Activated CD4-positive, alpha-beta memory T cell treated with anti-CD3 and anti-CD28 coated beads, Interleukin-2, amount 10 ng/mL, durations not matched to agents 7 days and 5 days (primary cell): ENCODE measurements around the gene PID1. TPM values are rescaled to one million over a fixed set of nuclear protein-coding genes. Genes with fewer than 3 reads are reported as not detected.

Source experiments
- CTCF ChIA-PET: fragments of 350-600 bp; sonication (Branson Sonifier 250); formaldehyde crosslinking; loops from one replicate; lab custom pipeline; 2021; ENCODE audit warnings: antibody characterized with exemption, inconsistent platforms; lab: Charles Lee
- POLR2A ChIA-PET: fragments of 350-600 bp; sonication (Branson Sonifier 250); formaldehyde crosslinking; loops from one replicate; lab custom pipeline; 2021; ENCODE audit warnings: antibody characterized with exemption; lab: Charles Lee
- DNase-seq: peaks from one replicate; pipeline ENCODE4 v3.0.0-alpha.2; 2020
- H3K27ac Mint-ChIP-seq: one replicate; pipeline ENCODE4 v1.8.0; 2021; ENCODE audit warnings: mild to moderate bottlenecking, mixed read lengths
- H3K27me3 Mint-ChIP-seq: one replicate; pipeline ENCODE4 v1.8.0; 2021; ENCODE audit warnings: mixed read lengths
- H3K36me3 Mint-ChIP-seq: one replicate; pipeline ENCODE4 v1.8.0; 2021; ENCODE audit warnings: low read depth, mixed read lengths
- H3K4me1 Mint-ChIP-seq: one replicate; pipeline ENCODE4 v1.8.0; 2021; ENCODE audit warnings: mixed read lengths
- H3K4me3 Mint-ChIP-seq: one replicate; pipeline ENCODE4 v1.8.0; 2021; ENCODE audit warnings: mild to moderate bottlenecking, mixed read lengths
- H3K9me3 Mint-ChIP-seq: one replicate; pipeline ENCODE4 v1.8.0; 2021; ENCODE audit warnings: mixed read lengths
- total RNA-seq, 2 experiments: library from RNA; stranded (reverse); gene quantifications; one replicate each; pipeline ENCODE4 v1.2.3, GENCODE V29; 2021

The PID1 gene
- total RNA-seq, 2 experiments from 2014 or later = not detected

DNA sequence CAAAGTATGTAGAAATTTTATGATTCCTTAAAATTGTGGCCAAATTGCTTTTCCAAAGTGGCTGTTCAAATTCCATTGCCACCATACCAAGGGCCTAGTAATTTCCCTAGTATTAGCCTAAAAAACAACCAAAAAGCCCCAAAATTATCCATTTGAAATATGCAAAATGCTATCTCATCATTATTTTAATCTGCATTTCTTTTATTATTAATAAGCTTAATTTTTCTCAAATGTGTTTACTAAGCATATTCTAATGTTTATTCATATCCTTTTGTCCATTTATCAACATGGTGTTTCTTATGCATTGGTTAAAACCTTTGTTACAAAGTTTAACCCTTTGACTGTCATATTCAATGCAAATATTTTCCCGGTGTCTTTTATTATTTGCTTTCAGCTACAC lies 48.0 kb downstream of the PID1 start:
- ChIA-PET POLR2A (no interaction called here), CTCF (interaction anchor here (0.6 kb wide), 1 partner anchor 50 kb away, joined by 3 read pairs; no protein-coding TSS in a partner anchor)
- Mint-ChIP-seq H3K4me1 (no peaks in the 10 kb centered on the region), H3K36me3 (no peaks in the 10 kb centered on the region), H3K9me3 (peaks cover 7% of the 10 kb centered on the region), H3K27me3 (no peaks in the 10 kb centered on the region), H3K27ac (no peak overlapping the region), H3K4me3 (no peak overlapping the region)
- no peak for DNase-seq

DNA sequence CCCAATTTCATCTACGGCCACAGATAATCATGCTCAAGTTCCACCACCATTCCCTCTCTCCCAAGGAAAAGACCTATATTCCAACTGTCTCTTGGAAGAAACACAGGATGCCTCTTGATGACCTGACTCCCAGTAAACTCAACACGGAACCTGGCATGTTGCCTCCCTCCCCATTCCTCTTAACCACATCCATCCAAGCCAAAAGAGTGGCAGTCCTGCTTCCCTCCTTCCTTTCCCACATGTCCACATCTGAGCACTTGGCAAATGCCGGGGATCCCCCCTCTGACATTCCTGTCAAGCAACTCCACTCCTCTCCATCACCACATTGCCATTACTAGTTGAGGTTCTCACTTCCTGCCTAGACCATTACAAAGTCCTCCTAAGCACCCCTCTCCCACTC lies 49.4 kb downstream of the PID1 start:
- ChIA-PET POLR2A (no interaction called here), CTCF (no interaction called here)
- Mint-ChIP-seq H3K36me3 (no peaks in the 10 kb centered on the region), H3K27me3 (no peaks in the 10 kb centered on the region), H3K4me3 (no peak overlapping the region), H3K9me3 (peaks cover 7% of the 10 kb centered on the region), H3K4me1 (no peaks in the 10 kb centered on the region), H3K27ac (no peak overlapping the region)
- DNase-seq = no peak

DNA sequence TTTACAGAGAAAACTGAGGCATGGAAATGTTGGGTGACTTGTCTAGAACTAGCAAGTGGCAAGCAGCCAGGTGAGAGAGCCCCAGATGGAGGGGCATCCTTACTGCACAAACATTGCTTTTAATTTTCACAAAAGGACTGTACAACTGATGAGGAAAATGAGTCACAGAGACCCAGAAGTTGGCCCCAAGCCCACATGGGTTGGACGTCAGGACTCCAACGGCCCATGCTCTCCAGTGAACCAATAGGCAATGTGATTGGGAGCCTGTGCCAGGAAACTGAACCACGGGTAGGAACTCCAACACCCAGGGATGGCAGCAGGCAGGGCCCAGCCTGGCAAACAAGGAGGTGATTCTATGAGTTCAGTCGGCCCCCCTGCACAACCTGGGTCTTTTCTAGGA lies 50.8 kb downstream of the PID1 start:
- Mint-ChIP-seq H3K4me3 (no peak overlapping the region), H3K27me3 (no peaks in the 10 kb centered on the region), H3K27ac (no peak overlapping the region), H3K9me3 (peaks cover 7% of the 10 kb centered on the region), H3K4me1 (no peaks in the 10 kb centered on the region), H3K36me3 (no peaks in the 10 kb centered on the region)
- DNase-seq = no peak
- POLR2A ChIA-PET = no interaction called here
- CTCF ChIA-PET = no interaction called here

DNA sequence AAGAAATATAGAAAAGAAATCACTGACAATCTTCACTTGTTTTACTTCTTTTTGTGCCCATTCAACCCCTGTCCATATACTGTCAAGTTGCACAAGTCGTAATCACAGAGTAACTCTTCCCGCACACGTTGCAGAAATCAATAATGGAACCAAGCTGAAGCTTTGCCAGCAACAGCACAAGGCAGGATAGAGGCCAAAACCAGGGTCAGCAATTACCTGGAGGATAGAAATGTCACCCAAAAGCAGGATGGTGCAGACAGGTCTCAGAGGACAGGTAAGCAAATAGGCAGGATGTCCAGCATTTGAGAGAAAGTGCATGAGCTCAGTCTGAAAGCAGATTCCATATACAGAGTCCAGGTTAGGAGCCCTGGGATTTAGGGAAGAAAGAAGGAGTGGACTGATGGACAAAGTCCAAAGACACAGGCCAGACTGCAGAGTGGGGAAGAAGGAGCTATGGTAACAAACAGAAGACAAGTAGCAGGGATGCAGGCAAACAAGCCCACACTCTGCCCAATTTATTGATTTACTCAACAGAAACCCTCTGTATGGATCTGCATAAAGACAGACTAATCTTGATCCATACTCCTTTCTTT lies 52.7 kb downstream of the PID1 start:
- Mint-ChIP-seq H3K27ac (no peak overlapping the region), H3K36me3 (no peaks in the 10 kb centered on the region), H3K27me3 (no peaks in the 10 kb centered on the region), H3K4me3 (no peak overlapping the region), H3K4me1 (no peaks in the 10 kb centered on the region), H3K9me3 (peaks cover 15% of the 10 kb centered on the region)
- DNase-seq = no peak
- ChIA-PET POLR2A (no interaction called here), CTCF (no interaction called here)

DNA sequence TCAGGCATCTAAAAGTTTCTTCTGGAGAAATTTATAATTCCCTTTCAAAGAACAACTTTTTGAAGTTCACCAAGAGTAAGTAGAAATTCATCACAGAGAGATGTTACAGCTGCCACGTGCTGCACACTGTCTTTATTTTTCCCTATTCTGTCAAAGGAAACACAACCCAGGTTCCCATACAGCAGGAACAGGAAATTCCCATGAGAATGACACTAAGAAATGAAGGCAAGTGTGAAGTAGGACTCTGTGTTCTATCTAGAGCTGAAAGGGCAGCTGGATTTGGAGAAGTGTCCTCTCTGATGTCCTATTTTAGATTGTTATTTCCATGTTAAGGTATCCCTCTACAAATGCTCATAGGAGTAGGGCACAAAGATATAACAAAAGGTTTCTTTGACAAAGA lies 58.8 kb downstream of the PID1 start:
- no peaks in the 10 kb centered on the region for H3K36me3 Mint-ChIP-seq
- H3K27me3 Mint-ChIP-seq = no peaks in the 10 kb centered on the region
- no peak overlapping the region for H3K4me3 Mint-ChIP-seq
- no peaks in the 10 kb centered on the region for H3K4me1 Mint-ChIP-seq
- ChIA-PET POLR2A (no interaction called here), CTCF (no interaction called here)
- peaks cover 10% of the 10 kb centered on the region for H3K9me3 Mint-ChIP-seq
- H3K27ac Mint-ChIP-seq = no peak overlapping the region
- no peak for DNase-seq

DNA sequence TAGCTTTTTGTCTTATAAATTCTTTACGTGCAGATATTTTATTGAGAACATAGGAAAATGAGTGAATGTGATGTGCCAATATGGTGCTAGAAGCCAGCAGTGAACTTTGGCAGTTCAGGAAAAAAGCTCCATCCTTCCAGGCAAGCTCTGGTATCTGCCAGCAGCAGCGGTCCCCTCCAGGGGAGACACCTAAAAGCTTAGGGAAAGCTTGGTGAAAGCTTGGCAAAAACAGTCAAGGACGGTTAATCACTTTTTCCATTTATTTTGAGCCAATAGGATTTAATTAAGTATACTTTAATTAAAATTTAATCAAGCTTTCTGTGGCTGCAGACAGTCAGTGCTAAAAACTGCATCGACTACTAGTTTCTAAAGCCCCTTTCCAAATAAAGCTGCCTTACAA lies 60.4 kb downstream of the PID1 start:
- CTCF ChIA-PET = no interaction called here
- Mint-ChIP-seq H3K36me3 (no peaks in the 10 kb centered on the region), H3K27ac (no peak overlapping the region), H3K9me3 (peaks cover 10% of the 10 kb centered on the region), H3K4me1 (no peaks in the 10 kb centered on the region), H3K4me3 (no peak overlapping the region), H3K27me3 (no peaks in the 10 kb centered on the region)
- POLR2A ChIA-PET = no interaction called here
- DNase-seq = no peak

DNA sequence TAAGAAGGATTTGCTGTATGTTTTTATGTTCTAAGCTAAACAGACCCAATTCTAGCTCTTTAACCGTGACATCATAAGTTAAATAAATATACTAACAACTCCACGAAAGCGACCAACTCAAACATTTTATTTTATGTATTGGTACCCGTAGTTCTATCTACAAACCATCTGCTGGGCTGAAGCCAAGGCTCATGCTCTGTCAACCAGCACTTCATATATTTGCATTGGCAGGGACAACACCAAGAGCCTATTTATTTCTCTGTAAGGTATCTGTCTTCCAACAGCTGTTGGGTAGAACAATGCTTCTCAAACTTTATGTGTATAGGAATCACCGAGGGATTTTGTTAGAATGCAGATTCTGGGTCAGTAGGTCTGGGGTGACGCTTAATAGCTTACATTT lies 64.5 kb downstream of the PID1 start:
- POLR2A ChIA-PET = no interaction called here
- Mint-ChIP-seq H3K36me3 (no peaks in the 10 kb centered on the region), H3K4me1 (no peaks in the 10 kb centered on the region), H3K27me3 (no peaks in the 10 kb centered on the region), H3K9me3 (peaks cover 2% of the 10 kb centered on the region), H3K27ac (no peak overlapping the region), H3K4me3 (no peak overlapping the region)
- DNase-seq = no peak
- CTCF ChIA-PET = interaction anchor here (0.6 kb wide), 1 partner anchor 18 kb away, joined by 3 read pairs; no protein-coding TSS in a partner anchor

DNA sequence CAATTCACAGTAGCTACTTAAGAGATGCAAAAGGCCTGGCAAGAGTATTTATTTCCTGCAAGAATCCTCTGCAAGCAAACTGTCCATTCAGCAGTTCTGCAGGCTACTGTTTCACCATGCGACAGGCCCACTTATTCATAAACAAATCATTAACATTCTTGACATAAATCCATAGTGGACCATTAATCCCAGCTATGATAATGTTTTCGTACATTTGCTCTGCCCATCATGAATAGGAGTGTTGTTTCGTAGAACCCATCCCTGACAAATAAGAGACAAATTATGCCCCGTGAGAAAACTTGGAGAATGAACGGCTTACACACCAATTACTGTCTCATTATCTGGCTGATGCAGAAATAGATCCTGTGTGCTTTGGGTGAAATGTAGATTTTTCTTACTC lies 65.4 kb downstream of the PID1 start:
- no peaks in the 10 kb centered on the region for H3K4me1 Mint-ChIP-seq
- no peak overlapping the region for H3K4me3 Mint-ChIP-seq
- DNase-seq = no peak
- no peak overlapping the region for H3K27ac Mint-ChIP-seq
- peaks cover 2% of the 10 kb centered on the region for H3K9me3 Mint-ChIP-seq
- H3K36me3 Mint-ChIP-seq = no peaks in the 10 kb centered on the region
- H3K27me3 Mint-ChIP-seq = no peaks in the 10 kb centered on the region
- ChIA-PET POLR2A (no interaction called here), CTCF (no interaction called here)

DNA sequence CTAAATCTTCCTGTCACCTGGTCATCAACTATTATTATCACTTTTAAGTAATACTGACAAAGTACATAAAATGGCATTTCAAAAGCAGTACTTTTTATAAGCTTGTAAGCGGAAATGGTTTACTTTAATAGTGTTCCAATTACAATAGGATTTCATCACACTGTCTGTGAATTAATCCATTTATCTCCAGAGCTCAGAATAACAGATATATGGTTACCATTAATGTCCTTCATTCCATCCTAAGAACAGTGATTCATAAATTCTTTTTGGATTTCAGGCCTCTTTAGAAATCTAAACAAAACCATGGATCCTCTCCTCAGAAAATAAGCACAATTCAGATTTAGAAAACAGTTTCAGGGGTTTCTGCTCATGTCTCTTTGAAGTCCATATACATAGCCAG lies 68.4 kb downstream of the PID1 start:
- no peaks in the 10 kb centered on the region for H3K9me3 Mint-ChIP-seq
- CTCF ChIA-PET = no interaction called here
- no peak overlapping the region for H3K27ac Mint-ChIP-seq
- H3K36me3 Mint-ChIP-seq = no peaks in the 10 kb centered on the region
- POLR2A ChIA-PET = no interaction called here
- no peak overlapping the region for H3K4me3 Mint-ChIP-seq
- no peaks in the 10 kb centered on the region for H3K27me3 Mint-ChIP-seq
- H3K4me1 Mint-ChIP-seq = no peaks in the 10 kb centered on the region
- DNase-seq = no peak

DNA sequence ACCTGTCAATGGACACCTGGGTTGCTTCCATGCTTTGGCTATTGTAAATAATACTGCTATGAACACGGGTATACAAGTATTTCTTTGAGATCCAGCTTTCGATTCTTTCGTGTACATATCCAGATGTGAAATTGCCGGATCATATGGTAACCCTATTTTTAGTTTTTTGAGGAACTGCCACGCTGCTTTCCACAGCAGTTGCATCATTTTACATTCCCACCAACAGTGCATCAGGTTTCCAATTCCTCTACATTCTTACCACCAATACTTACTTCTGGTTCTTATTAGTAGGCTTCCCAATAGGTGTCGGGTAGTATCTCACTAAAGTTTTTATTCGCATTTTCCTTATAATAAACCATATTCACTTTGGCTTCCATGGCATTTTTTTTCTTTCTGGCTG lies 69.6 kb downstream of the PID1 start:
- Mint-ChIP-seq H3K27me3 (no peaks in the 10 kb centered on the region), H3K9me3 (no peaks in the 10 kb centered on the region), H3K36me3 (no peaks in the 10 kb centered on the region), H3K27ac (no peak overlapping the region), H3K4me3 (no peak overlapping the region), H3K4me1 (no peaks in the 10 kb centered on the region)
- no peak for DNase-seq
- CTCF ChIA-PET = no interaction called here
- POLR2A ChIA-PET = no interaction called here

DNA sequence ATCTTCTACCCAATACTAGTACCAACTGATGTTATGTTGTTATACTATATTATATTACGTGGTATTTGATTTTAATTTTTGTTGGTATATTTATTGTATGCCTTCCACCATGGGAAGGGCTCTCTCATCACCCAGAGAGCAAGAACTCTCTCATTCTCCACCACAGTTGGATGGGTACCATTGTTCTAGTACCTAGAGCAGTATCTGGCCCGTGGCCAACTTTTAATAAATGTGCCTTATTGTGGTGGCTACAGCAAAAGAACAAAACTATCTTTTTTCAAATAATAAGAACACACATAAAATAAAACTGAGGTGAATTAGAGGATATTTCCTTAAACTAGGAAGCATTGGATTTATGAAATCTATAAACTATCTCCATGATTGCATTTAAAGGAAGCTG lies 71.8 kb downstream of the PID1 start:
- POLR2A ChIA-PET = no interaction called here
- H3K4me1 Mint-ChIP-seq = no peaks in the 10 kb centered on the region
- no peaks in the 10 kb centered on the region for H3K27me3 Mint-ChIP-seq
- no peaks in the 10 kb centered on the region for H3K9me3 Mint-ChIP-seq
- no peak for DNase-seq
- H3K27ac Mint-ChIP-seq = no peak overlapping the region
- CTCF ChIA-PET = no interaction called here
- H3K36me3 Mint-ChIP-seq = no peaks in the 10 kb centered on the region
- H3K4me3 Mint-ChIP-seq = no peak overlapping the region

DNA sequence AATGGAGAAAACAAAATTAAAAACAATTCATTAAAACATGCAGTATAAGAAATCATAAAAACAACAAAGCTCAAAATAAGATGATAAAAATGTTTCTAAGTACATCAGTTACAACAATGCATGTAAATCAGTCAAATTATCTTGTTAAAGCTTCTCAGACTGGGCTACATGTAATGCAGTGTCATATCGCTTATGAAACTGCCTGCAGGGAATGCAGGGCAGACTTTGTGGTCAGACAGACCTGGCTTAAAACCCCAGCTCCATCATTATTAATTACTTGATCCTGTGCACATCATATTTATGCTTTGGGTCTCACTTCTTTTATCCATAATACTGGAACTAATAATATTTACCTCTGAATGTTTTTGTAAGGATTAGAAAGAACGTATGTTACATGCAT lies 74.6 kb downstream of the PID1 start:
- Mint-ChIP-seq H3K4me3 (no peak overlapping the region), H3K9me3 (no peaks in the 10 kb centered on the region), H3K27me3 (no peaks in the 10 kb centered on the region), H3K27ac (no peak overlapping the region), H3K36me3 (no peaks in the 10 kb centered on the region), H3K4me1 (no peaks in the 10 kb centered on the region)
- CTCF ChIA-PET = no interaction called here
- no peak for DNase-seq
- POLR2A ChIA-PET = no interaction called here

DNA sequence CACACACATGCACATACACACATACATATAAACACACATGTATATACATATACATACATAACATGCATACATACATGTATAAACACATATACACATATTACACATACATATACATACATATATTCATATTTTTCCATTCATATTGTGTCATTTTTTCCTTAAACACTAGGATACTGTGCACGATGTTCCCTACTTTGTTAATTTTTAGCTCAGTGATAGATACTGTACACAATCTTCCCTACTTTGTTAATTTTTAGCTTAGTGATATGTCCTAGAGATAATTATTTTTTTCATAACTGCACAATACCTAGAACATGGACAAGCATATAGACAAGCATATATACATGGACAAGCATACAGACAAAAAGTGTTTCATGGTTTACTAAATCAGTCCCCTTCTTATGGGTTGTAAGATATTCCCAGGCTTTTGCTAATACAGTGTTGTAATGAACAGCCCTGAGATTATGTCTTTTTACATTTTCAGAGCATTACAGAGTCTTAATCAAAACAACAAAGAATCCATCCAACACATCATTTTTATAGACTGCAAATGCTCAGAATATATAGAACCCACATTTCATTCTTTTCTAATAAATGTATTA lies 75.6 kb downstream of the PID1 start:
- H3K4me3 Mint-ChIP-seq = no peak overlapping the region
- ChIA-PET CTCF (no interaction called here), POLR2A (no interaction called here)
- H3K4me1 Mint-ChIP-seq = no peaks in the 10 kb centered on the region
- no peak overlapping the region for H3K27ac Mint-ChIP-seq
- DNase-seq = no peak
- H3K9me3 Mint-ChIP-seq = no peaks in the 10 kb centered on the region
- H3K36me3 Mint-ChIP-seq = no peaks in the 10 kb centered on the region
- H3K27me3 Mint-ChIP-seq = no peaks in the 10 kb centered on the region

DNA sequence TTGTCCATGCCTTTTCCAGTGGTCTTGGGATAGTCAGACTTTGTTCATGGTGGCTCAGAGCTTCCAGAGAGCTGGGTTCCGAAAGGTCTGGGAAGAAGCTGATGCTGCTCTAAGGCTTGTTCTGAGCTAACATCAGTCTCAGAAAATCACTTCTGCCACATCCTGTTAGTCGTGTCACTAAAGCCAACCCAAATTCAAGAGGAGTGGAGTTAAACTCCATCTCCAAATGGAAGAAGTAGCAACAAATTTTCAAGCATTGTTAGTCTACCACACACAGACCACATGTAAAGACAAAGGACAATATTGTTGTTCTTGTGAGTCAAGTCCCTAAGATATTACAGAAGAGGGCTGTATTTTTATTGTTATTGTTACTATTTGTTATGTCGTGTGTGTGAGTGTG lies 77.8 kb downstream of the PID1 start:
- Mint-ChIP-seq H3K4me1 (no peaks in the 10 kb centered on the region), H3K27me3 (no peaks in the 10 kb centered on the region), H3K9me3 (no peaks in the 10 kb centered on the region), H3K36me3 (no peaks in the 10 kb centered on the region), H3K27ac (no peak overlapping the region), H3K4me3 (no peak overlapping the region)
- ChIA-PET POLR2A (no interaction called here), CTCF (no interaction called here)
- no peak for DNase-seq
